ENCODE results near the gene MAPKAP1. TPM values are rescaled to one million over a fixed set of nuclear protein-coding genes. Genes with fewer than 3 reads are reported as not detected.

MAPKAP1 gene
- total RNA-seq, 1 donor from 2014 or later = 70.7 TPM

DNA sequence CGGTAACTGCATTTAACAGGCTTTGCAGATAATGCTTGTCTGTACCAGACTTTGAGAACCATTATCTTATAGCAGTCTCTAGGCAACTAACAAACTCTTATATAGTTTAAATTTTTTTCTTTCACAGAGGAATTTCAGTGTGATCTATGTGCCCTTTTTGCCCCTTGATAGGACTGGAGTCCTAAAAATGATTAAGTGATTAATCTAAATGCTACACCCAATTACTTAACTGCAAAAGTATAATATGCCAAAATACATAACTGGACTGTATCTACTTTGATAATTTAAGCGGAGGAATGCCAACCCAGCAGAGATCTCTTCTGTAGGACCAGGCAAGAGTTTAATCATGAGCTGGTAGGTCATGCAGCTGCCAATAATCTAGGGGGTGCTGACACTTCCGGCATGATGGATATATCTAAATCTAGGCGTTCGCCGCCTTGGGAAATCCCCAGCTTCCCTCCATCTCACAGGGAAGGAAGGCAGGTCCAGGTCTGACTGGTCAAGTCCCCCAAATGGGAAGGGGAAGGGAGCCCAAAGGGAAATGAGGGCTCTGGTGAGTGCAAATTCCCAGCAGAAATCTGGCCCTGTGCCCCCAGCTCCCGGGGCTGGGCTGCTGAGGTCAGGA, 239.8 kb downstream of the MAPKAP1 start:
- H3K27me3 ChIP-seq = no peaks in the 10 kb centered on the region
- H3K27ac ChIP-seq = peak overlapping the region; percentile 44
- no peak for DNase-seq (ENCODE audit: extremely low spot score in 2 of 2)
- no peaks in the 10 kb centered on the region for H3K9me3 ChIP-seq
- intact Hi-C loops (cut with DNase I) = no loop called here
- TF ChIP-seq POLR2AphosphoS5 (IDR thresholded peaks at IDR 0.05; ENCODE audit: insufficient read depth in 1 of 2, low read depth in 1 of 2) = no peak
- TF ChIP-seq, protein P1, sequence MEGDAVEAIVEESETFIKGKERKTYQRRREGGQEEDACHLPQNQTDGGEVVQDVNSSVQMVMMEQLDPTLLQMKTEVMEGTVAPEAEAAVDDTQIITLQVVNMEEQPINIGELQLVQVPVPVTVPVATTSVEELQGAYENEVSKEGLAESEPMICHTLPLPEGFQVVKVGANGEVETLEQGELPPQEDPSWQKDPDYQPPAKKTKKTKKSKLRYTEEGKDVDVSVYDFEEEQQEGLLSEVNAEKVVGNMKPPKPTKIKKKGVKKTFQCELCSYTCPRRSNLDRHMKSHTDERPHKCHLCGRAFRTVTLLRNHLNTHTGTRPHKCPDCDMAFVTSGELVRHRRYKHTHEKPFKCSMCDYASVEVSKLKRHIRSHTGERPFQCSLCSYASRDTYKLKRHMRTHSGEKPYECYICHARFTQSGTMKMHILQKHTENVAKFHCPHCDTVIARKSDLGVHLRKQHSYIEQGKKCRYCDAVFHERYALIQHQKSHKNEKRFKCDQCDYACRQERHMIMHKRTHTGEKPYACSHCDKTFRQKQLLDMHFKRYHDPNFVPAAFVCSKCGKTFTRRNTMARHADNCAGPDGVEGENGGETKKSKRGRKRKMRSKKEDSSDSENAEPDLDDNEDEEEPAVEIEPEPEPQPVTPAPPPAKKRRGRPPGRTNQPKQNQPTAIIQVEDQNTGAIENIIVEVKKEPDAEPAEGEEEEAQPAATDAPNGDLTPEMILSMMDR (IDR thresholded peaks at IDR 0.05) = no peak
- H3K4me1 ChIP-seq = peaks cover 27% of the 10 kb centered on the region
- H3K36me3 ChIP-seq = peaks cover 0 to 17% of the 10 kb centered on the region in 2 donors
- no peak overlapping the region for H3K4me3 ChIP-seq

DNA sequence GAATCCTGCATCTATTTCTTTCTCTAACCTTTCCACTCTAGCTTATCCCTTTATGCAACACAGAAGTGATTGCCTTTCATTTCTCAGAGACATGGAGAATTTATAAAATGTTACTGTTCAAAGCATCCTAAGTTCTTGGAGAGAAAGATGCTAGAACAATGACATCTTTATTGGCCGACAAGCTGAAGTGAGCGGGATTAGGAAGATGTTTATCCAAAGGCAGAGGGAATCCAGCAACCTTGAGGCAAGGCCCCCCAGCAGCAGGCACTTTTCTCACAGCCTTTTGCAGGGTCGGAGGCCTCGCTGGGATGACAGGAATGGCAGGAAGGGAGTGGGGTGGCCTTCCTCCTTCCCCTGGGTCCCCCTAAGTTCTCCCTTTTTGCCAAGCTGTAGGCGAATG, 240.6 kb downstream of the MAPKAP1 start:
- Histone ChIP-seq H3K9me3 (no peaks in the 10 kb centered on the region), H3K4me3 (no peak overlapping the region), H3K36me3 (peaks cover 0 to 17% of the 10 kb centered on the region in 2 donors), H3K4me1 (peaks cover 27% of the 10 kb centered on the region), H3K27ac (peak overlapping the region; percentile 44), H3K27me3 (no peaks in the 10 kb centered on the region)
- no peak for DNase-seq (ENCODE audit: extremely low spot score in 2 of 2)
- TF ChIP-seq, protein P1 (IDR thresholded peaks at IDR 0.05) = no peak
- TF ChIP-seq POLR2A (IDR thresholded peaks at IDR 0.05) (no peak), POLR2AphosphoS5 (IDR thresholded peaks at IDR 0.05; ENCODE audit: insufficient read depth in 1 of 2, low read depth in 1 of 2) (no peak)
- intact Hi-C loops (cut with DNase I) = no loop called here

DNA sequence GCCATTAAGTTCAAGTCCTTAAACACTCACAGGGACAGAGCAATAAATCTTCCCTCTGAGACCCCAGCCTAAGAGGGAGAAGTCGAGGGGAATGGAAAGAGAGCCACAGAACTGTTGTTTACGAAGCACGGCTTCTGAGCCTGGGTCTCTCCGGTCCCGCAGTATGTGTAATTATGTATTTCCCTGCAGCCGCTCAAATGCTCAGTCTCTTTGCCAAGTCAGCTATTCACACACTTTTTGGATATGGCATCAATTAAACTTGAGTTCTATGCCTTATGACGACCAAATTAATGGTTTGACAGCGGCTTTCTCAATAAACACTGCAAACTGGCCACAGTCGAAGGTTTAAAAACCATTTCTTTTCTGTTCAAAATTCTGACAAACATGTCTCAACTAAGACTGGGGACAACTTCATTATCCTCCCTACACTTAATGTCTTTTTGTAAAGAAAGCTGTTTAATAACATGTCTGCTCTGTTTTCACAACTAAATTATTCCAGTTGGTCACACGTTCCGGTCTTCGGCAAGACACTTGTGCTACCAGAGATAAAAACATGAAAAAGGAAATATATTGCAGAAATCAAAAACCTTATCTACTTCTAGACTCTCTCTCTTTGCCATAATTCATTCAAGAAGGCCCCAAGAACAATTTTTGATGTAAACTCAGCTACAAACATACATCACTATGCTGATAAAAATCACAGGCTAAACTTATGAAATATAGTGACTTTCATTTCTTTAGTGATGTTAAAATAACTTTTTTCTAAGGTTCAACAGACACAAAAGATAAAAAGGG, 242.2 kb downstream of the MAPKAP1 start:
- DNase-seq (ENCODE audit: extremely low spot score in 2 of 2) = no peak

DNA sequence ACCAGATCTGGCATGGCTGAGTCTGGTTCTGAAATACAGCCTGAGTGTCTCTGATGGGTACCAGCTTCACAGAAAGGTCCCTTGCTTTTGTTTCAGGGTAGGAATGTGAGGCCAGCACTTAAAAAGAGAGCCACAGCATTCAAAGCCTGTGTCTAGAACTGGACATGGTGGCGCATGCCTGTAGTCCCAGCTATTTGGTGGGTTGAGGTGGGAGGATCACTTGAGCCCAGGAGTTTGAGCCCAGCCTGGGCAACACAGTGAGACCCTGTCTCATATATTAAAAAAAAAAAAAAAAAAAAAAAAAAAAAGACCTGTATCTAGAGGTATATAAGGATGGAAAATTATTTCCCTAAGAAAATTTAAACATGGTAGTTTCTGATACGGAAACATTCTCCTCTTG, 243.1 kb downstream of the MAPKAP1 start:
- Histone ChIP-seq H3K4me3 (no peak overlapping the region), H3K27ac (no peak overlapping the region), H3K4me1 (peaks cover 36% of the 10 kb centered on the region), H3K36me3 (peaks cover 0 to 9% of the 10 kb centered on the region in 2 donors), H3K9me3 (no peaks in the 10 kb centered on the region), H3K27me3 (no peaks in the 10 kb centered on the region)
- intact Hi-C loops (cut with DNase I) = no loop called here
- TF ChIP-seq, protein P1 (IDR thresholded peaks at IDR 0.05) = no peak
- no peak for DNase-seq (ENCODE audit: extremely low spot score in 2 of 2)

More for the DNA sequence above, 242.2 kb downstream of the MAPKAP1 start:
- intact Hi-C loops (cut with DNase I) = no loop called here
- Histone ChIP-seq H3K27ac (no peak overlapping the region), H3K9me3 (no peaks in the 10 kb centered on the region), H3K4me1 (peaks cover 36% of the 10 kb centered on the region), H3K27me3 (no peaks in the 10 kb centered on the region), H3K36me3 (peaks cover 0 to 9% of the 10 kb centered on the region in 2 donors), H3K4me3 (no peak overlapping the region)
- TF ChIP-seq POLR2A (IDR thresholded peaks at IDR 0.05) = no peak
- TF ChIP-seq POLR2AphosphoS5 (IDR thresholded peaks at IDR 0.05; ENCODE audit: insufficient read depth in 1 of 2, low read depth in 1 of 2) = no peak

DNA sequence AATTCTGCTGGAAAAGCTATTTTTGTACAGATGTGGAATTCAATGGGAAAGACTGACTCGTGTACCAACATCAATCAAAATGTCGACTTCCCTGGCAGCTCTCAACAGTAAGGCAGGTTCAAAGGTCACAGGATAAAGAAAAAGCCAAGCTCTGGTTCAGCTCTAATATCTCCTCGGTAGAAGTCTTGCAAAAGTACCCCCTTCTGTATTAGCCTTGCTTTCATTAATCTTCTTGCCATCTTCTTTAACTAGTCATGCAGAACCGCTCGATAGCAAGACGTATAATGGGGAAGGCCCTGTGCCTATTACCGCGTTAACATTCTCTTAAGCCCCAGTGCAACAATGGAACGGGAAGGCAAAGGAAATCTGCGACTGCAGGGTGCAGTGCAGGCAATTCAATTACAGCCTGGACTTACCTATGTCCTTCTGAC, 244.1 kb downstream of the MAPKAP1 start:
- Histone ChIP-seq H3K4me1 (peaks cover 33% of the 10 kb centered on the region), H3K36me3 (peaks cover 0 to 8% of the 10 kb centered on the region in 2 donors), H3K4me3 (no peak overlapping the region), H3K27ac (no peak overlapping the region), H3K9me3 (no peaks in the 10 kb centered on the region), H3K27me3 (no peaks in the 10 kb centered on the region)
- intact Hi-C loops (cut with DNase I) = no loop called here
- DNase-seq (ENCODE audit: extremely low spot score in 2 of 2) = no peak
- TF ChIP-seq POLR2AphosphoS5 (IDR thresholded peaks at IDR 0.05; ENCODE audit: insufficient read depth in 1 of 2, low read depth in 1 of 2) (no peak), POLR2A (IDR thresholded peaks at IDR 0.05) (no peak)
- TF ChIP-seq, protein P1 (IDR thresholded peaks at IDR 0.05) = no peak

Data from vagina (tissue), 2 donors.